WERI-Rb-1 (cell line): ENCODE results near the gene VMP1.
A peak's percentile ranks its signal among the peaks of the same experiment; 100 is the strongest.

Source experiments
- DNase-seq: peaks from one replicate; pipeline ENCODE4 v3.0.0-alpha.2; 2020
- H3K27ac ChIP-seq: fragments of 250-450 bp; sonication (Bioruptor Pico); 2 replicates; pipeline ENCODE4 v1.5.1; 2020; ENCODE audit warnings: mild to moderate bottlenecking, moderate library complexity
- H3K27me3 ChIP-seq: fragments of 250-450 bp; sonication (Bioruptor Pico); 2 replicates; pipeline ENCODE4 v1.5.1; 2021; ENCODE audit warnings: mild to moderate bottlenecking, low read depth, moderate library complexity; ENCODE audit not compliant: insufficient read depth, severe bottlenecking
- H3K36me3 ChIP-seq: fragments of 250-450 bp; sonication (Bioruptor Pico); 2 replicates; pipeline ENCODE4 v1.5.1; 2020; ENCODE audit warnings: mild to moderate bottlenecking, moderate library complexity
- H3K4me3 ChIP-seq: 2 replicates; pipeline ENCODE4 v1.5.1; 2011; ENCODE audit warnings: low read depth, mild to moderate bottlenecking, control low read depth, low read length
- H3K9me3 ChIP-seq: fragments of 250-450 bp; sonication (Bioruptor Pico); 2 replicates; pipeline ENCODE4 v1.5.1; 2021; ENCODE audit warnings: mild to moderate bottlenecking, moderate library complexity; ENCODE audit not compliant: severe bottlenecking
- TF ChIP-seq, protein P1 (sequence below): IDR thresholded peaks from 2 replicates; pipeline ENCODE4 v1.5.1; 2011; ENCODE audit warnings: low read depth, mild to moderate bottlenecking, control low read depth, inconsistent platforms, low read length

Gene VMP1

DNA sequence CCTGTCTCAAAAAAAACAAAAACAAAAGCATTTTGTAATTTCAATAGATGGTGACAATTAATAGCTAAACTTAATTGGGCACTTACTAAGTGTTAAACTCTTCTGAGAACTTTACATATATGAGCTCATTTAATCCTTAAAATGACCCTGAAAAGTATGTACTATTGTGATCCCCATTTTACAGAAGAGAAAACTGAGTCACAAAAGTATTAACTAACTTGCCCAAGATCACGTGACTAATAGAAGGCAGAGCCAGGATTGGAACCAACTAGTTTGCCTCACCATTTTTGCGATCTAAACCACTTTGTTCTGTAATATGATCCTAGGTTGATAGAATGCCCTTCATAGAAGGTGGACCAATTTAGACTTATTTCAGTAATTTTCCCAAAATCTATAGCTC is 26.2 kb downstream of the VMP1 start:
- DNase-seq: no peak
- TF ChIP-seq, protein P1, sequence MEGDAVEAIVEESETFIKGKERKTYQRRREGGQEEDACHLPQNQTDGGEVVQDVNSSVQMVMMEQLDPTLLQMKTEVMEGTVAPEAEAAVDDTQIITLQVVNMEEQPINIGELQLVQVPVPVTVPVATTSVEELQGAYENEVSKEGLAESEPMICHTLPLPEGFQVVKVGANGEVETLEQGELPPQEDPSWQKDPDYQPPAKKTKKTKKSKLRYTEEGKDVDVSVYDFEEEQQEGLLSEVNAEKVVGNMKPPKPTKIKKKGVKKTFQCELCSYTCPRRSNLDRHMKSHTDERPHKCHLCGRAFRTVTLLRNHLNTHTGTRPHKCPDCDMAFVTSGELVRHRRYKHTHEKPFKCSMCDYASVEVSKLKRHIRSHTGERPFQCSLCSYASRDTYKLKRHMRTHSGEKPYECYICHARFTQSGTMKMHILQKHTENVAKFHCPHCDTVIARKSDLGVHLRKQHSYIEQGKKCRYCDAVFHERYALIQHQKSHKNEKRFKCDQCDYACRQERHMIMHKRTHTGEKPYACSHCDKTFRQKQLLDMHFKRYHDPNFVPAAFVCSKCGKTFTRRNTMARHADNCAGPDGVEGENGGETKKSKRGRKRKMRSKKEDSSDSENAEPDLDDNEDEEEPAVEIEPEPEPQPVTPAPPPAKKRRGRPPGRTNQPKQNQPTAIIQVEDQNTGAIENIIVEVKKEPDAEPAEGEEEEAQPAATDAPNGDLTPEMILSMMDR: no peak
- Histone ChIP-seq H3K9me3 (no peaks in the 10 kb centered on the region), H3K36me3 (peaks cover 18% of the 10 kb centered on the region), H3K27ac (no peak overlapping the region), H3K27me3 (no peaks in the 10 kb centered on the region), H3K4me3 (no peak overlapping the region)

DNA sequence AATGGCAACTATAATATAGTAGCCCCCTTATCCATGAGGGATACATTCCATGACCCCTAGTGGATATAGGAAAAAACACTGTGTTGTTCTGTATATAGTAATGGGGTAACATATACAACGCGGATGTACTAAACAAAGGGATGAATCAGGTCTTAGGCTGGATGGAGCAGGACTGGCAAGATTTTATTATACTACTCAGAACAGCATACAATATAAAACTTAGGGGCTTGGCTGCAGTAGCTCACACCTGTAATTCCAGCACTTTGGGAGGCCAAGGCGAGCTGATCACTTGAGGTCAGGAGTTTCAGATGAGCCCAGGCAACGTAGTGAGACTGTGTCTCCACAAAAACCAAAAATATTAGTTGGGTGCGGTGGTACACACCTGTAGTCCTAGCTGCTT is 26.8 kb downstream of the VMP1 start:
- no peaks in the 10 kb centered on the region for H3K9me3 ChIP-seq
- peaks cover 18% of the 10 kb centered on the region for H3K36me3 ChIP-seq
- TF ChIP-seq, protein P1: no peak
- H3K27me3 ChIP-seq: no peaks in the 10 kb centered on the region
- H3K4me3 ChIP-seq: no peak overlapping the region
- no peak overlapping the region for H3K27ac ChIP-seq
- DNase-seq: no peak

DNA sequence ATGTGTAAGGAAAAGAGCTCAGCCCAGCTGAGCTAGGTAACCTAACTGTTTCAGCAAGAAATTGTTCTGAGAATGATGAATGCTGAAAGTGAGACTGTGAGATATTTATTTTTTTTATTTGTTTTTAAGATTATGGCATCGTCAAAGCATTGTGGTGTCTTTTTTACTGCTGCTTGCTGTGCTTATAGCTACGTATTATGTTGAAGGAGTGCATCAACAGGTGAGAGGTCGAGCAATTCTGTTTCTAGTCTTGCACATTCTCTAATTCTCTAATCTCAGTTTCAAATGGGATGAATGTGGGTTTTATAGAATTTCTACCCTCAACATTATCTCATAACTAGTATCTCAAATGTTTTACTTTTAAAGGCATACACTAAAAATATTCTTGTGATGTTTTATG is 29.9 kb downstream of the VMP1 start:
- H3K4me3 ChIP-seq: no peak overlapping the region
- peaks cover 23% of the 10 kb centered on the region for H3K36me3 ChIP-seq
- H3K27ac ChIP-seq: no peak overlapping the region
- no peak for DNase-seq
- no peaks in the 10 kb centered on the region for H3K27me3 ChIP-seq
- TF ChIP-seq, protein P1: no peak
- no peaks in the 10 kb centered on the region for H3K9me3 ChIP-seq

DNA sequence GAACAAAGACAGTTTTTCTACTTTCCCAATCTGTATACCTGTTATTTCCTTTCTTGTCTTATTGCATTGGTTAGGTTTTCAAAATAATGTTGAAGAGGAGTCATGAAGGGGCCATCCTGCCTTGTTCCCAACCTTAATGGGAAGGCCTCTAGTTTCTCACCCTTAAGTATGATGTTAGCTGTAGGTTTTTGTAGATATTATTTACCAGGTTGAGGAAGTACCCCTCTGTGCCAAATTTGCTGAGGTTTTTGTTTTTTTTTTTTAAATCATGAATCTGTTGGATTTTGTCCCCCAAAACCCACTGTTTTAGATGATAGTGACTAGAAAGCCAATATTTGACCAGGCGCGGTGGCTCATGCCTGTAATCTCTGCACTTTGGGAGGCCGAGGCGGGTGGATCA is 36.4 kb downstream of the VMP1 start:
- DNase-seq: no peak
- Histone ChIP-seq H3K36me3 (peaks cover 10% of the 10 kb centered on the region), H3K9me3 (no peaks in the 10 kb centered on the region), H3K4me3 (no peak overlapping the region), H3K27me3 (no peaks in the 10 kb centered on the region), H3K27ac (no peak overlapping the region)
- TF ChIP-seq, protein P1: no peak

DNA sequence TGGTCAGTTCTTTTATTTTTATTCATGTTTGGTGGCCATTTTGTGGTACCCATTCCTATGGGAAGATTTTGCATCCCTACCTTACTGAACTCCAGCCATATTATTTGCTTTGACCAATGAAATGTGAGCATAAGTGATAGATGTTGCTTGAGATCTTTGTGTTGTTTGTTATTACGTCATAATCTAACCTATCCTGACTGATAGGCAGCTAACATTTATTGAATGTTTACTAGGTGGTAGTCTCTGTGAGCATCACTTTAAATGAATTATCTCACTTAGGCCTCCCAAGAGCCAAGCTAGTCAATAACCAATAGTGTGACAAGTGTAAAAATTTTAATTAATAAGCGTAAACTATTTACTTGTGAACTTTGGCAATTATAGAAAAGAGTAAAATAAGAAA is 37.6 kb downstream of the VMP1 start:
- Histone ChIP-seq H3K36me3 (peaks cover 10% of the 10 kb centered on the region), H3K27me3 (no peaks in the 10 kb centered on the region), H3K9me3 (no peaks in the 10 kb centered on the region), H3K27ac (no peak overlapping the region), H3K4me3 (no peak overlapping the region)
- TF ChIP-seq, protein P1: no peak
- DNase-seq: no peak

DNA sequence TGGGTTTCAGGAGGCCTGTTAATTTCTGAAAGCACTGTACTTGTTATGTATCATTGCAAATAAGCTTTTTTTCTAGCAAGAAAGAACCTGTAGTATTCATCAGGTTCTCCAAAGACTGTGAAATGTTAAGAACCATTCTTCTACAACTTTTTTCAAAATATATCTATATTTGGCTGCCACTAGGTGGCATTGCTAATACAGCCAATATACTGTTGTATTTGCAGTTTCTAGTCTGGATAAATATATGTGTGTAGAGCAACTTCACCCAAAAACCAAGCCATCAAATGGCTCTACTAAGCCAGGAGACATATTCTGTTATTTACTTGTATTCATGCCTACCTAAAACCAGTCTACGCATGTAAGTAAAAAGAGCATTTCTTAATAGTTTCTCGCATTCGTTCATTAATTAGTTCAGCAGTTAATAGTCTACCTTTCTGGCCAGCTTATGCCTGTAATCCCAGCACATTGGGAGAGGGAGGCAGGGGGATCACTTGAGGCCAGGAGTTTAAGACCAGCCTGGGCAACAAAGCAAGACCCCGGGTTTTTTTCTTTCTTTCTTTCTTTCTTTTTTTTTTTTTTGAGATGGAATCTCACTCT is 39.5 kb downstream of the VMP1 start:
- Histone ChIP-seq H3K27me3 (no peaks in the 10 kb centered on the region), H3K4me3 (no peak overlapping the region), H3K27ac (no peak overlapping the region), H3K9me3 (no peaks in the 10 kb centered on the region), H3K36me3 (peaks cover 7% of the 10 kb centered on the region)
- peak; percentile 25 for DNase-seq
- TF ChIP-seq, protein P1: peak; percentile 33; the same call in 1 of the 2 replicates
